Upper lobe of left lung (tissue), 4 donors: ENCODE data around the gene ZNF423.

Experiments used
- CTCF ChIP-seq, 6 experiments: fragments of 450-650 bp in 4 of 6; fragments of 200-600 bp in 2 of 6; sonication (generic) in 2 of 6; IDR thresholded peaks; one replicate each; pipeline ENCODE4 v1.5.1; 2016 to 2019; ENCODE audit warnings: antibody characterized with exemption in 6 of 6
- EP300 ChIP-seq, 4 donors: sonication (generic); formaldehyde crosslinking; IDR thresholded peaks; one replicate each; pipeline ENCODE4 v1.5.1; 2017; ENCODE audit warnings: antibody characterized with exemption in 4 of 4, control low read depth in 2 of 4
- POLR2A ChIP-seq, 4 donors: fragments of 450-650 bp; IDR thresholded peaks; one replicate each; pipeline ENCODE4 v1.5.1; 2016 to 2017; ENCODE audit warnings: antibody characterized with exemption in 4 of 4, mild to moderate bottlenecking in 2 of 4
- POLR2AphosphoS5 ChIP-seq, 2 donors: sonication (generic); formaldehyde crosslinking; IDR thresholded peaks; one replicate each; pipeline ENCODE4 v1.5.1; 2017; ENCODE audit warnings: antibody characterized with exemption in 2 of 2

GRCh38 chr16:49826515-49826914 lies 29.4 kb downstream of the ZNF423 start:
- no peak for TF ChIP-seq CTCF (IDR thresholded peaks at IDR 0.05)
- TF ChIP-seq EP300 (IDR thresholded peaks at IDR 0.05): no peak
- TF ChIP-seq POLR2A (IDR thresholded peaks at IDR 0.05): no peak
- no peak for TF ChIP-seq POLR2AphosphoS5 (IDR thresholded peaks at IDR 0.05)
